Measurements from ENCODE around the gene CSNK1D. TPM values are rescaled to one million over a fixed set of nuclear protein-coding genes. Genes with fewer than 3 reads are reported as not detected.
"Not testable (repeated sequence)": the region's sequence is repeated elsewhere in the genome, so short reads cannot be mapped to it uniquely, and the experiment has no call there.

Gene CSNK1D
- total RNA-seq, 1 donor from 2014 or later: 54.1 TPM

DNA sequence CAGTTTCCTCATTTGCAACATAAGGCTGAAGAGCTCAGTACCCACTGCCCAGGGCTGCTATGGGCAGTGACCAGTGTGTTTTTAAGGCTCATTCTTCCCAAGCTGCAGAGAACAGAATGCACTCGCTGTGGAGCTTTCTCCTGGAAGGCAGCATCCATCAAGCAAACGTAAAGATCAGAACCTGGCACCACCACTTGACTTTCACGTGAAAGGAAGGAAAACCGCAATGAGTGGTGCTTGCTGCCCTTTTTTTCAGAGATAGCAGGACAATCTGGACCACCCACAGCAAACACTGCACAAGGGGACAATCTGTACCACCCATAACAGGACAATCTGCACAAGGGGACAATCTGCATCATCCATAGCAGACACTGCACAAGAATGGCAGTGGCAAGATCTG lies 11.2 kb downstream of the CSNK1D start:
- TF ChIP-seq, protein P1, sequence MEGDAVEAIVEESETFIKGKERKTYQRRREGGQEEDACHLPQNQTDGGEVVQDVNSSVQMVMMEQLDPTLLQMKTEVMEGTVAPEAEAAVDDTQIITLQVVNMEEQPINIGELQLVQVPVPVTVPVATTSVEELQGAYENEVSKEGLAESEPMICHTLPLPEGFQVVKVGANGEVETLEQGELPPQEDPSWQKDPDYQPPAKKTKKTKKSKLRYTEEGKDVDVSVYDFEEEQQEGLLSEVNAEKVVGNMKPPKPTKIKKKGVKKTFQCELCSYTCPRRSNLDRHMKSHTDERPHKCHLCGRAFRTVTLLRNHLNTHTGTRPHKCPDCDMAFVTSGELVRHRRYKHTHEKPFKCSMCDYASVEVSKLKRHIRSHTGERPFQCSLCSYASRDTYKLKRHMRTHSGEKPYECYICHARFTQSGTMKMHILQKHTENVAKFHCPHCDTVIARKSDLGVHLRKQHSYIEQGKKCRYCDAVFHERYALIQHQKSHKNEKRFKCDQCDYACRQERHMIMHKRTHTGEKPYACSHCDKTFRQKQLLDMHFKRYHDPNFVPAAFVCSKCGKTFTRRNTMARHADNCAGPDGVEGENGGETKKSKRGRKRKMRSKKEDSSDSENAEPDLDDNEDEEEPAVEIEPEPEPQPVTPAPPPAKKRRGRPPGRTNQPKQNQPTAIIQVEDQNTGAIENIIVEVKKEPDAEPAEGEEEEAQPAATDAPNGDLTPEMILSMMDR (conservative IDR thresholded peaks at IDR 0.05; ENCODE audit: low read depth, low read length): no peak
- no peak overlapping the region for H3K4me3 ChIP-seq (ENCODE audit: low read depth, low read length)
- no peak for DNase-seq (ENCODE audit: low read depth)

DNA sequence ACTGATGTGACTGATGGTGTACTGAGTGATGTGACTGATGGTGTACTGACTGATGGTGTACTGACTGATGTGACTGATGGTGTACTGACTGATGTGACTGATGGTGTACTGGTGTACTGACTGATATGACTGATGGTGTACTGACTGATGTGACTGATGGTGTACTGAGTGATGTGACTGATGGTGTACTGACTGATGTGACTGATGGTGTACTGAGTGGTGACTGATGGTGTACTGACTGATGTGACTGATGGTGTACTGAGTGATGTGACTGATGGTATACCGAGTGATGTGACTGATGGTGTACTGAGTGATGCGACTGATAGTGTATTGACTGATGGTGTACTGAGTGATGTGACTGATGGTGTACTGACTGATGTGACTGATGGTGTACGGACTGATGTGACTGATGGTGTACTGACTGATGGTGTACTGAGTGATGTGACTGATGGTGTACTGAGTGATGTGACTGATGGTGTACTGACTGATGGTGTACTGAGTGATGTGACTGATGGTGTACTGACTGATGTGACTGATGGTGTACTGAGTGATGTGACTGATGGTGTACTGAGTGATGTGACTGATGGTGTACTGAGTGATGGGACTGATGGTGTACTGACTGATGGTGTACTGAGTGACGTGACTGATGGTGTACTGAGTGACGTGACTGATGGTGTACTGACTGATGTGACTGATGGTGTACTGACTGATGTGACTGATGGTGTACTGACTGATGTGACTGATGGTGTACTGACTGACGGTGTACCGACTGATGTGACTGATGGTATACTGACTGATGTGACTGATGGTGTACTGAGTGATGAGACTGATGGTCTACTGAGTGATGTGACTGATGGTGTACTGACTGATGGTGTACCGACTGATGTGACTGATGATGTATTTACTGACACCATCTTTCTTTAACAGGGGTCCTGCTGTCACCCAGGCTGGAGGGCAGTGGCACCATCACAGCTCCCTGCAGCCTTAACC lies 13.2 kb downstream of the CSNK1D start:
- DNase-seq (ENCODE audit: low read depth); H3K4me3 ChIP-seq (ENCODE audit: low read depth, low read length): not testable (repeated sequence)

DNA sequence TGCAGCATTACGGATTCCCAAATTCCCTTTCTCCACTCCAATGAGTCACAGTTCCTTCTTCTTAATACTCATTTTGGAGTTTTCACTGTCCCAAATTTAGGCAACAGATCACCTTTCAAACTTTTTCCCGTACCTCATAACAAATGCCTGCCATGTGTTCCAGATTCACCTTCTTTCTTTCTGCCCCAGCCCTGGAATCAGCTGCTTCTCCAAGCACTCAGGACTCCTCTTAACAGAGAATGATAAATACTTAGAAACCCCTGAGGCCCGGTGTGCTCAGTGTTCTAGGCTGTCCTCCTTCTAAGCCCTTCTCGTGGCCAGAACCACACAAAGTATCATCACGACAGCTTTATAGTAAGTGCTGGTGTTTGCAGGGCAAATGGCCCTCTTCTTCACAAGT lies 14.9 kb downstream of the CSNK1D start:
- TF ChIP-seq, protein P1 (conservative IDR thresholded peaks at IDR 0.05; ENCODE audit: low read depth, low read length): no peak
- no peak for DNase-seq (ENCODE audit: low read depth)
- no peak overlapping the region for H3K4me3 ChIP-seq (ENCODE audit: low read depth, low read length)

DNA sequence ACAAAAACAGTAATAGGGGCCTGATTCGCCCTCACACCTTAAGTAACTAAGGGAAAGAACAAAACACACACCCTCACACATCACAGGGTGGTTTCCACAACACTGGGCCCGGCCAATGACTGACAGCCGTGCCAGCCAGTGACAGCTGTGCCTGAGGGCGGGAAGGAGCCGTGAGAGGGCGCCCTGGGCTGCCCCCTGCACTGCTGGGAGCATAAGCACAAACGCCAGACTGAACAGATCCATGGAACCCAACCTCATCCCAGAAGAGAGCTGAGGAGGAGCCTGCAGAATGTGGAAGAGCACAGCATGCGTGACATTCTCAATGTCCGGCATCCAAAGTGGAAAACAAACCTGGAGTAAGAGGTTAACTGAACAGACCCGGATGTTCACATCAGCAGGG lies 16.0 kb downstream of the CSNK1D start:
- H3K4me3 ChIP-seq (ENCODE audit: low read depth, low read length): no peak overlapping the region
- no peak for DNase-seq (ENCODE audit: low read depth)
- TF ChIP-seq, protein P1 (conservative IDR thresholded peaks at IDR 0.05; ENCODE audit: low read depth, low read length): no peak

DNA sequence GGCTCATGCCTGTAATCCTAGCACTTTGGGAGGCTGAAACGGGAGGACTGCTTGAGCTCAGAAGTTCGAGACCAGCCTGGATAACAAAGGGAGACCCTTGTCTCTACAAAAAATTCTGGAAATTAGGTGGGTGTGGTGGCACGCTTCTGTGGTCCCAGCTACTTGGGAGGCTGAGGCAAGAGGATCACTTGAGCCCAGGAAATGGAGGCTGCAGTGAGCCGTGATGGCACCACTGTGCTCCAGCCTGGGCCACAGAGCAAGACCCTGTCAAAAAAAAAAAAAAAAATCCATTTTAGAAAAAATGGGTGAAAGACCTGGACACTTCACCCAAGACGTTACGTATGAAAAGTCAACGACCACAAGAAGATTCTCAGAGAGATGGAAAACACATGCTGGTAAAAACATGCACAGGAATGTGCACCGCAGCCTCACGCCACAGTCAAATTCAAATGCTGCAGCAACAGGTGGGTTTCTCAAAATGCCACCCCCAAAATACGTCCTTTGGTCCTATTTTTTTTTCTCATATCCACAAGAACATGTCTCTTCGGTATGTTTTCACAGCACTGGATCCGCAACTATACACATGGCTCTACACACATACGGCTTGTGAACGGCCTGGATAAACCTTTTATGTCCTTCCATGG lies 17.1 kb downstream of the CSNK1D start:
- H3K4me3 ChIP-seq (ENCODE audit: low read depth, low read length): no peak overlapping the region
- no peak for DNase-seq (ENCODE audit: low read depth)
- TF ChIP-seq, protein P1 (conservative IDR thresholded peaks at IDR 0.05; ENCODE audit: low read depth, low read length): no peak

DNA sequence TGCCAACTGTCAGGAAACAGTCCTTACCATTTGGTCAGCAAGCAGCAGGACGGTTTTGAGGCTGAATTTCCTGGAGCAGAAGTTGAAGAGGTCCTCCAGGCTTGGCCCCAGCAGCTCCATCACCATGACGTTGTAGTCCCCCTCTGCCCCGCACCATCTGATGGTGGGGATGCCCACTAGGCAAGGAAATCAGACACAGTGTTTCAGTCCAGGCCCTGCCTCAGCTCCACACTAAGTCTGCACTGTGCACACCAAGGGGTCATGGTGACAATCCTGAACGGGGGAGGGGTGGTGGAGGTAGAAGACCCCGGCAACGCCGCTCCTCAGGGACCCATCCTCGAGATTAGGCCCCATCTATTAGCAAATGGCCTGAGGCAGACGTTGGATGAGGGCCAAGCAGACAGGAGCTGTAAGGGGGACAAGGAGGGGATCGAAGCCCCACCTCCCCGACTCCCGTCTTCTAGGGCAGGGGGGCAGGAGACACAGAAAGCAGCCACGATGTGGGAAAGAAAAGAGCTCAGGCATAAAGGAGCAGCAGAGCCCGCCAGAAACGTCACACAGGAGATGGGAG lies 18.0 kb downstream of the CSNK1D start:
- no peak for DNase-seq (ENCODE audit: low read depth)
- TF ChIP-seq, protein P1 (conservative IDR thresholded peaks at IDR 0.05; ENCODE audit: low read depth, low read length): no peak

DNA sequence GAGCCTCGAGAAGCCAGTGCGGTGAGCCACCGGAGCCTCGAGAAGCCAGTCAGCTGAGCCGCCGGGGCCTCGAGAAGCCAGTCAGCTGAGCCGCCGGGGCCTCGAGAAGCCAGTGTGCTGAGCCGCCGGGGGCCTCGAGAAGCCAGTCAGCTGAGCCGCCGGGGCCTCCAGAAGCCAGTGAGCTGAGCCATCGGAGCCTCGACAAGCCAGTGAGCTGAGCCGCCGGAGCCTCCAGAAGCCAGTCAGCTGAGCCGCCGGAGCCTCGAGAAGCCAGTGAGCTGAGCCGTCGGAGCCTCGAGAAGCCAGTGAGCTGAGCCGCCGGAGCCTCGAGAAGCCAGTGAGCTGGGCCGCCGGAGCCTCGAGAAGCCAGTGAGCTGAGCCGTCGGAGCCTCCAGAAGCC lies 18.8 kb downstream of the CSNK1D start:
- H3K4me3 ChIP-seq (ENCODE audit: low read depth, low read length): not testable (repeated sequence)

More for the DNA sequence above, 18.0 kb downstream of the CSNK1D start:
- no peak overlapping the region for H3K4me3 ChIP-seq (ENCODE audit: low read depth, low read length)

DNA sequence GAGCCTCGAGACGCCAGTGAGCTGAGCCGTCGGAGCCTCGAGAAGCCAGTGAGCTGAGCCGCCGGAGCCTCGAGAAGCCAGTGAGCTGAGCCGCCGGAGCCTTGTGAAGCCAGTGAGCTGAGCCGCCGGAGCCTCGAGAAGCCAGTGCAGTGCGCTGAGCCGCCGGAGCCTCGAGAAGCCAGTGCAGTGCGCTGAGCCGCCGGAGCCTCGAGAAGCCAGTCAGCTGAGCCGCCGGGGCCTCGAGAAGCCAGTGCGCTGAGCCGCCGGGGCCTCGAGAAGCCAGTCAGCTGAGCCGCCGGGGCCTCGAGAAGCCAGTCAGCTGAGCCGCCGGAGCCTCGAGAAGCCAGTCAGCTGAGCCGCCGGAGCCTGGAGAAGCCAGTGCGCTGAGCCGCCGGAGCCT lies 19.4 kb downstream of the CSNK1D start:
- not testable (repeated sequence) for H3K4me3 ChIP-seq (ENCODE audit: low read depth, low read length); DNase-seq (ENCODE audit: low read depth)

More for the DNA sequence above, 18.8 kb downstream of the CSNK1D start:
- not testable (repeated sequence) for DNase-seq (ENCODE audit: low read depth)
